Stomach smooth muscle (tissue), 2 donors: ENCODE results near the gene TRIO.

Experiments
- H3K27ac ChIP-seq: one replicate; pipeline ENCODE4 v1.7.0; 2013; ENCODE audit warnings: mild to moderate bottlenecking, low read length, inconsistent platforms
- H3K27me3 ChIP-seq, 2 donors: one replicate each; pipeline ENCODE4 v1.7.0; 2013; ENCODE audit warnings: low read length in 2 of 2; ENCODE audit not compliant: insufficient read depth in 2 of 2, control insufficient read depth in 1 of 2
- H3K36me3 ChIP-seq, 2 donors: one replicate each; pipeline ENCODE4 v1.7.0; 2013; ENCODE audit warnings: low read length in 2 of 2; ENCODE audit not compliant: control insufficient read depth in 2 of 2, insufficient read depth in 2 of 2
- H3K4me1 ChIP-seq: one replicate; pipeline ENCODE4 v1.7.0; 2013; ENCODE audit warnings: low read length; ENCODE audit not compliant: control insufficient read depth, insufficient read depth
- H3K4me3 ChIP-seq, 2 donors: one replicate each; pipeline ENCODE4 v1.7.0; 2013; ENCODE audit warnings: low read length in 2 of 2
- H3K9ac ChIP-seq, 2 donors: one replicate each; pipeline ENCODE4 v1.7.0; 2013; ENCODE audit warnings: low read length in 2 of 2, mild to moderate bottlenecking in 1 of 2
- H3K9me3 ChIP-seq, 2 donors: one replicate each; pipeline ENCODE4 v1.7.0; 2013; ENCODE audit warnings: low read length in 2 of 2; ENCODE audit not compliant: control insufficient read depth in 2 of 2
- donor health status: healthy.
- donor health status: Pancreatic carcinoma.

Gene TRIO

GRCh38 chr5:14226992-14227391 lies 83.8 kb downstream of the TRIO start:
- Histone ChIP-seq H3K27me3 (no peaks in the 10 kb centered on the region), H3K9ac (no peak overlapping the region), H3K4me3 (no peak overlapping the region), H3K9me3 (no peaks in the 10 kb centered on the region), H3K27ac (no peak overlapping the region), H3K4me1 (no peaks in the 10 kb centered on the region), H3K36me3 (no peaks in the 10 kb centered on the region)

- no peaks in the 10 kb centered on the region for H3K9me3 ChIP-seq
- H3K27ac ChIP-seq: no peak overlapping the region
- no peaks in the 10 kb centered on the region for H3K4me1 ChIP-seq
- no peak overlapping the region for H3K9ac ChIP-seq
- H3K27me3 ChIP-seq: no peaks in the 10 kb centered on the region
- no peaks in the 10 kb centered on the region for H3K36me3 ChIP-seq
- H3K4me3 ChIP-seq: no peak overlapping the region
Observed at GRCh38 chr5:14227513-14227912, 84.4 kb downstream of the TRIO start.

GRCh38 chr5:14228219-14228618 lies 85.1 kb downstream of the TRIO start:
- Histone ChIP-seq H3K4me1 (peaks cover 2% of the 10 kb centered on the region), H3K9me3 (no peaks in the 10 kb centered on the region), H3K4me3 (no peak overlapping the region), H3K9ac (no peak overlapping the region), H3K27ac (no peak overlapping the region), H3K27me3 (no peaks in the 10 kb centered on the region), H3K36me3 (no peaks in the 10 kb centered on the region)

GRCh38 chr5:14229181-14229580 lies 86.0 kb downstream of the TRIO start:
- H3K27ac ChIP-seq: no peak overlapping the region
- H3K9ac ChIP-seq: no peak overlapping the region
- H3K4me3 ChIP-seq: no peak overlapping the region
- H3K27me3 ChIP-seq: no peaks in the 10 kb centered on the region
- no peaks in the 10 kb centered on the region for H3K36me3 ChIP-seq
- no peaks in the 10 kb centered on the region for H3K9me3 ChIP-seq
- H3K4me1 ChIP-seq: peaks cover 2% of the 10 kb centered on the region

GRCh38 chr5:14229734-14230133 lies 86.6 kb downstream of the TRIO start:
- no peak overlapping the region for H3K27ac ChIP-seq
- no peaks in the 10 kb centered on the region for H3K36me3 ChIP-seq
- no peaks in the 10 kb centered on the region for H3K9me3 ChIP-seq
- H3K4me1 ChIP-seq: peaks cover 2% of the 10 kb centered on the region
- no peak overlapping the region for H3K9ac ChIP-seq
- H3K4me3 ChIP-seq: no peak overlapping the region
- H3K27me3 ChIP-seq: no peaks in the 10 kb centered on the region

GRCh38 chr5:14231156-14231555 lies 88.0 kb downstream of the TRIO start:
- H3K27me3 ChIP-seq: no peaks in the 10 kb centered on the region
- no peak overlapping the region for H3K9ac ChIP-seq
- no peaks in the 10 kb centered on the region for H3K36me3 ChIP-seq
- no peak overlapping the region for H3K4me3 ChIP-seq
- H3K27ac ChIP-seq: no peak overlapping the region
- H3K4me1 ChIP-seq: peaks cover 2% of the 10 kb centered on the region
- no peaks in the 10 kb centered on the region for H3K9me3 ChIP-seq

- Histone ChIP-seq H3K36me3 (no peaks in the 10 kb centered on the region), H3K4me3 (no peak overlapping the region), H3K9me3 (no peaks in the 10 kb centered on the region), H3K27ac (no peak overlapping the region), H3K27me3 (no peaks in the 10 kb centered on the region), H3K9ac (no peak overlapping the region), H3K4me1 (peaks cover 2% of the 10 kb centered on the region)
Observed at GRCh38 chr5:14231890-14232289, 88.7 kb downstream of the TRIO start.

GRCh38 chr5:14234204-14234603 lies 91.1 kb downstream of the TRIO start:
- Histone ChIP-seq H3K27ac (no peak overlapping the region), H3K27me3 (no peaks in the 10 kb centered on the region), H3K4me3 (no peak overlapping the region), H3K9me3 (no peaks in the 10 kb centered on the region), H3K9ac (no peak overlapping the region), H3K4me1 (peaks cover 10% of the 10 kb centered on the region), H3K36me3 (no peaks in the 10 kb centered on the region)

GRCh38 chr5:14235872-14236271 lies 92.7 kb downstream of the TRIO start:
- Histone ChIP-seq H3K4me1 (peaks cover 12% of the 10 kb centered on the region), H3K27ac (no peak overlapping the region), H3K27me3 (no peaks in the 10 kb centered on the region), H3K9ac (no peak overlapping the region), H3K4me3 (no peak overlapping the region), H3K9me3 (no peaks in the 10 kb centered on the region), H3K36me3 (no peaks in the 10 kb centered on the region)

- Histone ChIP-seq H3K27ac (no peak overlapping the region), H3K27me3 (no peaks in the 10 kb centered on the region), H3K36me3 (no peaks in the 10 kb centered on the region), H3K9me3 (no peaks in the 10 kb centered on the region), H3K4me1 (peaks cover 12% of the 10 kb centered on the region), H3K9ac (no peak overlapping the region), H3K4me3 (no peak overlapping the region)
Observed at GRCh38 chr5:14236757-14237156, 93.6 kb downstream of the TRIO start.

GRCh38 chr5:14237317-14238086 lies 94.4 kb downstream of the TRIO start:
- Histone ChIP-seq H3K27me3 (no peaks in the 10 kb centered on the region), H3K27ac (no peak overlapping the region), H3K4me1 (peaks cover 12% of the 10 kb centered on the region), H3K4me3 (no peak overlapping the region), H3K9ac (no peak overlapping the region), H3K36me3 (no peaks in the 10 kb centered on the region), H3K9me3 (no peaks in the 10 kb centered on the region)
